ENCODE measurements around the gene MSX1.

DNA sequence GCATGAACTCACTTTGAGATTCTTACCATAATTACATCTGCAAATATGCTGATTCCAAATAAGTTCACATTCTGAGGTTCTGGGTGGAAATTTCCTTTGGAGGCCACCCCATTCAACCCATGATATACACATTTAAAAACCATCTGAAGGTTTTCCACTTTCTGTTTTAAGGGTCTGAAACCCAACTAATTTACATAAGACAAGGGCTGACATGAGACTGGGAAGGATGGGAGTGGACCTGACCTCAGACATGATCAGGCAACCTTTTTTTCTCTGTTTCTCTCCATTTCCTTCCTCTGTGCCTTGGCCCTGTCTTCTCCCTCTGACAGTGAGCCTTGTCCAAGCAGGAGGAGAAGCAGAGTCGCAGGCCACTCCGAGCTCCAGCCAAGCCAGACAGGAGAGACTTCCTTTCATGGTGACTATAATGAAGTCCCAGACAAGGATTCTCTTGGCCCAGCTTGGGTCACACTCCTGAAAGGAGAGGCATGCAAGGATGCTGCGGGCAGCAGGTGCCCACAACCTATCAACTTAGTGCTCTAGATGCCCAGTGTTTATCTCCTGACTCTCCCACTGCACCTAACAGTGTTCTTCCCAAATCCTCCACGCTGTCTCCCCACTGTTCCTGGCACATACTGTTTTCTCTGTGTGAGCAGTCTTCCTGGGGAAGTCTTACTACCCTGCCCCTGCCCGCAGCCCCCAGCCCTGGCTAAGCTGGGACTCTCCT is 39.9 kb downstream of the MSX1 start:
- TF ChIP-seq POLR2A (IDR thresholded peaks at IDR 0.05; ENCODE audit: low read depth, low read length) (no peak), TAF1 (IDR thresholded peaks at IDR 0.05; ENCODE audit: low read depth, low read length) (no peak), POLR2AphosphoS5 (IDR thresholded peaks at IDR 0.05; ENCODE audit: low read depth, low read length) (no peak), SPI1 (IDR thresholded peaks at IDR 0.05; ENCODE audit: low read depth, low read length) (no peak), PAX5 (IDR thresholded peaks at IDR 0.05; ENCODE audit: insufficient read depth, low read length, severe bottlenecking) (no peak)

All from GM12891 (cell line).